Neural progenitor cell (in vitro differentiated cells): ENCODE results near the gene RAPGEF6.

Source experiments
- EZH2phosphoT487 ChIP-seq: fragments of 200-600 bp; sonication (generic); IDR thresholded peaks from 2 replicates; pipeline ENCODE4 v1.6.1; 2017; ENCODE audit warnings: antibody characterized with exemption
- TF ChIP-seq, protein P1 (sequence below): fragments of 200-600 bp; sonication (generic); IDR thresholded peaks from 2 replicates; pipeline ENCODE4 v1.5.1; 2017; ENCODE audit warnings: antibody characterized with exemption, mild to moderate bottlenecking

DNA sequence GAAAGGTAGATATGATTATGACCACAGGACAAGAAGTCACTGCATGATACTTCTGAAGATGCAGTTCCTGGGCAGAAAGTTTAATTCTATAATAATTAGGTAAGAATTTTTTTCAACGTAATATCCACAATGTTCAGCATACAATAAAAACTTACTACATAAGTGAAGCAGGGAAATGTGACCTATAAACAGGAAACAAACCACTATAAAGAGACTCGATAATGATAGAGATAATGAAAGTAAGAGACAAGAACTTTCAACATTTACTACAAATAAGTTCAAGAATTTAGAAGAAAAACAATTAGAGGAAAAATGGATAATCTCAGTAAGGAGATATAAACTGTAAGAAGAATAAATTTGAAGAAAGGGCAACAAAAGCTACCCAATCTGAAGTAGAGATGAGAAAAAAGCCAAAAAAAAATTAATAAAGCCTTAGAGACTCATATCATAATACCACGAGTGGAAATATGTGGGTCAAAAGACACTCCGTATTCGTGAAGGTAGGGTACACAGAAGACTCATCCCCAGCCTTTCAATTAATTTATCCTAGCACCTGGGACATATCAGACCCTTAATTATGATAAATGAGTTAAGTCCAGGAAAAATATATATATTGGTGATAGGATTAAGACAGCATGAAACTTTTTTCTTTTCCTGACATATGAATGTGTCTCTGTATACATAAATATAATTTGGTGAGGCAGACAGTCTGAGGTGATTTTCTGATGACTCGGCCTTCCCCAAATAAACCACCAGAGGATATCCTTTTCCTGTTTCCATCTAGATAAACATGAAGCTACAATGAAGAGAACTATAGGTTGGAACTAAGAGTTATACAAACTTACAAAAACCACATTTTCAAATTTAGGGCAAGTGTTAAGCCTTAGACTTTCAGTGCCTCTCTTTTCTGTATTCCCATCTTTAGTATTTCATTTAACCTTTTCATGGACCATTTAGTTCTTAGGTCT, 120.4 kb downstream of the RAPGEF6 start:
- TF ChIP-seq EZH2phosphoT487, result no peak
- TF ChIP-seq, protein P1, sequence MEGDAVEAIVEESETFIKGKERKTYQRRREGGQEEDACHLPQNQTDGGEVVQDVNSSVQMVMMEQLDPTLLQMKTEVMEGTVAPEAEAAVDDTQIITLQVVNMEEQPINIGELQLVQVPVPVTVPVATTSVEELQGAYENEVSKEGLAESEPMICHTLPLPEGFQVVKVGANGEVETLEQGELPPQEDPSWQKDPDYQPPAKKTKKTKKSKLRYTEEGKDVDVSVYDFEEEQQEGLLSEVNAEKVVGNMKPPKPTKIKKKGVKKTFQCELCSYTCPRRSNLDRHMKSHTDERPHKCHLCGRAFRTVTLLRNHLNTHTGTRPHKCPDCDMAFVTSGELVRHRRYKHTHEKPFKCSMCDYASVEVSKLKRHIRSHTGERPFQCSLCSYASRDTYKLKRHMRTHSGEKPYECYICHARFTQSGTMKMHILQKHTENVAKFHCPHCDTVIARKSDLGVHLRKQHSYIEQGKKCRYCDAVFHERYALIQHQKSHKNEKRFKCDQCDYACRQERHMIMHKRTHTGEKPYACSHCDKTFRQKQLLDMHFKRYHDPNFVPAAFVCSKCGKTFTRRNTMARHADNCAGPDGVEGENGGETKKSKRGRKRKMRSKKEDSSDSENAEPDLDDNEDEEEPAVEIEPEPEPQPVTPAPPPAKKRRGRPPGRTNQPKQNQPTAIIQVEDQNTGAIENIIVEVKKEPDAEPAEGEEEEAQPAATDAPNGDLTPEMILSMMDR, result no peak
